ENCODE data around the gene IDUA. TPM values are rescaled to one million over a fixed set of nuclear protein-coding genes. Genes with fewer than 3 reads are reported as not detected.

IDUA gene
- total RNA-seq, 2 donors from 2014 or later: 22.4 to 25.6 TPM

GRCh38 chr4:963276-964225, 23.3 kb upstream of the IDUA start:
- H3K27ac ChIP-seq (ENCODE audit: low read depth, low read length): no peak overlapping the region
- Mint-ChIP-seq H3K4me3 (no peak overlapping the region), H3K9me3 (no peaks in the 10 kb centered on the region), H3K4me1 (no peaks in the 10 kb centered on the region), H3K27ac (no peak overlapping the region), H3K36me3 (ENCODE audit: low read depth) (peaks cover 10% of the 10 kb centered on the region), H3K27me3 (ENCODE audit: insufficient read depth) (peaks cover under 1% of the 10 kb centered on the region)
- H3K9me3 ChIP-seq (ENCODE audit: control insufficient read depth, low read length): no peaks in the 10 kb centered on the region
- H3K36me3 ChIP-seq (ENCODE audit: control insufficient read depth, insufficient read depth, low read length): no peaks in the 10 kb centered on the region
- 95 to 96% methylated on average over 13 to 39 of the region's 39 CpGs for WGBS, 2 experiments (ENCODE audit: insufficient coverage in 1 of 2, insufficient read length in 1 of 2)
- H3K4me1 ChIP-seq (ENCODE audit: control insufficient read depth, insufficient read depth, low read length): no peaks in the 10 kb centered on the region
- peak; percentile 42 for DNase-seq
- H3K27me3 ChIP-seq (ENCODE audit: control insufficient read depth, insufficient read depth, low read length, poor library complexity, severe bottlenecking): no peaks in the 10 kb centered on the region
- TF ChIP-seq CTCF (conservative IDR thresholded peaks at IDR 0.05): peak; percentile 15
- H3K9ac ChIP-seq (ENCODE audit: extremely low read depth, low read length, poor library complexity, severe bottlenecking): no peak overlapping the region
- no peak overlapping the region for H3K4me3 ChIP-seq (ENCODE audit: low read length)

- H3K36me3 Mint-ChIP-seq (ENCODE audit: low read depth): peaks cover 10% of the 10 kb centered on the region
- DNase-seq: peak; percentile 41
- Histone ChIP-seq H3K27me3 (ENCODE audit: control insufficient read depth, insufficient read depth, low read length, poor library complexity, severe bottlenecking) (no peaks in the 10 kb centered on the region), H3K27ac (ENCODE audit: low read depth, low read length) (no peak overlapping the region), H3K4me1 (ENCODE audit: control insufficient read depth, insufficient read depth, low read length) (no peaks in the 10 kb centered on the region), H3K9ac (ENCODE audit: extremely low read depth, low read length, poor library complexity, severe bottlenecking) (no peak overlapping the region), H3K36me3 (ENCODE audit: control insufficient read depth, insufficient read depth, low read length) (no peaks in the 10 kb centered on the region), H3K4me3 (ENCODE audit: low read length) (no peak overlapping the region), H3K9me3 (ENCODE audit: control insufficient read depth, low read length) (no peaks in the 10 kb centered on the region)
- H3K27me3 Mint-ChIP-seq (ENCODE audit: insufficient read depth): peaks cover 4% of the 10 kb centered on the region
- no peak overlapping the region for H3K27ac Mint-ChIP-seq
- TF ChIP-seq CTCF (conservative IDR thresholded peaks at IDR 0.05): no peak
- 93 to 95% methylated on average over 14 to 23 of the region's 23 CpGs for WGBS, 2 experiments (ENCODE audit: insufficient coverage in 1 of 2, insufficient read length in 1 of 2)
- H3K4me3 Mint-ChIP-seq: no peak overlapping the region
- H3K9me3 Mint-ChIP-seq: no peaks in the 10 kb centered on the region
- no peaks in the 10 kb centered on the region for H3K4me1 Mint-ChIP-seq
Measured at GRCh38 chr4:964346-965025, 22.4 kb upstream of the IDUA start.

GRCh38 chr4:965048-965765, 21.6 kb upstream of the IDUA start:
- H3K9me3 Mint-ChIP-seq: no peaks in the 10 kb centered on the region
- Histone ChIP-seq H3K4me1 (ENCODE audit: control insufficient read depth, insufficient read depth, low read length) (no peaks in the 10 kb centered on the region), H3K4me3 (ENCODE audit: low read length) (no peak overlapping the region), H3K27ac (ENCODE audit: low read depth, low read length) (no peak overlapping the region), H3K36me3 (ENCODE audit: control insufficient read depth, insufficient read depth, low read length) (no peaks in the 10 kb centered on the region), H3K27me3 (ENCODE audit: control insufficient read depth, insufficient read depth, low read length, poor library complexity, severe bottlenecking) (no peaks in the 10 kb centered on the region), H3K9me3 (ENCODE audit: control insufficient read depth, low read length) (no peaks in the 10 kb centered on the region), H3K9ac (ENCODE audit: extremely low read depth, low read length, poor library complexity, severe bottlenecking) (no peak overlapping the region)
- H3K36me3 Mint-ChIP-seq (ENCODE audit: low read depth): peaks cover 10% of the 10 kb centered on the region
- 92 to 93% methylated on average over 12 to 26 of the region's 26 CpGs for WGBS, 2 experiments (ENCODE audit: insufficient coverage in 1 of 2, insufficient read length in 1 of 2)
- no peak for DNase-seq
- H3K4me3 Mint-ChIP-seq: no peak overlapping the region
- no peaks in the 10 kb centered on the region for H3K4me1 Mint-ChIP-seq
- no peak for TF ChIP-seq CTCF (conservative IDR thresholded peaks at IDR 0.05)
- peaks cover 4% of the 10 kb centered on the region for H3K27me3 Mint-ChIP-seq (ENCODE audit: insufficient read depth)
- H3K27ac Mint-ChIP-seq: no peak overlapping the region
